K562 (cell line): ENCODE results near the gene MAPKAPK2. TPM values are rescaled to one million over a fixed set of nuclear protein-coding genes. Genes with fewer than 3 reads are reported as not detected.

Experiments
- ATF3 ChIP-seq, 2 experiments: fragments of 450-650 bp in 1 of 2; sonication (generic) in 1 of 2; formaldehyde crosslinking in 1 of 2; IDR thresholded peaks in 1 of 2; conservative IDR thresholded peaks in 1 of 2; 2 replicates each; pipeline versions ENCODE4 v1.6.1 to v1.8.1; 2016 to 2023; ENCODE audit warnings: mild to moderate bottlenecking in 2 of 2, moderate library complexity in 2 of 2, inconsistent platforms in 1 of 2, missing genetic modification reagents in 1 of 2
- CREB1 ChIP-seq, 2 experiments: sonication (generic) in 1 of 2; formaldehyde crosslinking in 1 of 2; IDR thresholded peaks; 2 replicates each; pipeline versions ENCODE4 v1.6.1 to v1.8.0; 2012 to 2022; ENCODE audit warnings: inconsistent platforms in 1 of 2, mild to moderate bottlenecking in 1 of 2, missing genetic modification reagents in 1 of 2, moderate library complexity in 1 of 2
- DDX20 ChIP-seq: fragments of 450-650 bp; IDR thresholded peaks from 2 replicates; pipeline ENCODE4 v1.6.1; 2016; ENCODE audit warnings: missing genetic modification characterization, low read depth, mild to moderate bottlenecking, missing compliant biosample characterization, moderate library complexity
- DEAF1 ChIP-seq: fragments of 450-650 bp; formaldehyde crosslinking; IDR thresholded peaks from 2 replicates; pipeline ENCODE4 v1.4.0; 2020; ENCODE audit warnings: mild to moderate bottlenecking, moderate library complexity
- E2F3 ChIP-seq: fragments of 250-450 bp; sonication (Bioruptor Pico); IDR thresholded peaks from 2 replicates; pipeline ENCODE4 v1.4.0; 2020; ENCODE audit warnings: mild to moderate bottlenecking
- ELF1 ChIP-seq: fragments of 200-800 bp; sonication (Bioruptor generic); IDR thresholded peaks from 2 replicates; pipeline ENCODE4 v1.6.1; 2016; ENCODE audit warnings: missing genetic modification characterization, missing compliant biosample characterization
- HNRNPK ChIP-seq: fragments of 200-400 bp; formaldehyde crosslinking; IDR thresholded peaks from one replicate; pipeline ENCODE4 v1.6.1; 2018; ENCODE audit warnings: mild to moderate bottlenecking, low read depth, low read length; ENCODE audit not compliant: poor library complexity, severe bottlenecking
- HNRNPL ChIP-seq: fragments of 200-400 bp; formaldehyde crosslinking; IDR thresholded peaks from 2 replicates; pipeline ENCODE4 v1.6.1; 2017; ENCODE audit warnings: low read depth, mild to moderate bottlenecking, low read length
- KHSRP ChIP-seq: fragments of 450-650 bp; IDR thresholded peaks from 2 replicates; pipeline ENCODE4 v1.6.1; 2017
- MAFK ChIP-seq: IDR thresholded peaks from 2 replicates; pipeline ENCODE4 v1.6.1; 2011; ENCODE audit warnings: low read length, improper control_type of control experiment
- MBD2 ChIP-seq: sonication (generic); IDR thresholded peaks from 2 replicates; pipeline ENCODE4 v1.6.1; 2016; ENCODE audit warnings: low read depth, borderline replicate concordance
- NFIC ChIP-seq: fragments of 450-650 bp; IDR thresholded peaks from 2 replicates; pipeline ENCODE4 v1.6.1; 2017; ENCODE audit warnings: mild to moderate bottlenecking, inconsistent platforms
- NONO ChIP-seq, 2 experiments: fragments of 200-400 bp in 1 of 2; fragments of 450-650 bp in 1 of 2; formaldehyde crosslinking in 1 of 2; IDR thresholded peaks; 2 replicates each; pipeline ENCODE4 v1.6.1; 2017; ENCODE audit warnings: low read depth in 2 of 2, mild to moderate bottlenecking in 2 of 2, moderate library complexity in 2 of 2, low read length in 1 of 2
- NR4A1 ChIP-seq, 2 experiments: fragments of 250-450 bp in 1 of 2; fragments of 450-650 bp in 1 of 2; sonication (Bioruptor Pico) in 1 of 2; IDR thresholded peaks; 2 replicates each; pipeline versions ENCODE4 v1.4.0 to v1.6.1; 2016 to 2020; ENCODE audit warnings: mild to moderate bottlenecking in 2 of 2, missing compliant biosample characterization in 1 of 2, missing genetic modification characterization in 1 of 2, moderate library complexity in 1 of 2
- PML ChIP-seq: IDR thresholded peaks from 2 replicates; pipeline ENCODE4 v1.6.1; 2012; ENCODE audit warnings: low read length, inconsistent platforms
- SMAD3 ChIP-seq: fragments of 450-650 bp; formaldehyde crosslinking; conservative IDR thresholded peaks from 2 replicates; pipeline ENCODE4 v1.4.0; 2020; ENCODE audit warnings: mild to moderate bottlenecking
- SMARCA4 ChIP-seq: fragments of 450-650 bp; IDR thresholded peaks from 2 replicates; pipeline ENCODE4 v1.6.1; 2016
- SMARCE1 ChIP-seq: fragments of 450-650 bp; IDR thresholded peaks from 2 replicates; pipeline ENCODE4 v1.7.1; 2016; ENCODE audit warnings: mild to moderate bottlenecking
- ZBTB17 ChIP-seq: fragments of 450-650 bp; formaldehyde crosslinking; IDR thresholded peaks from 2 replicates; pipeline ENCODE4 v1.4.0; 2020; ENCODE audit warnings: mild to moderate bottlenecking
- polyA plus RNA-seq, 8 experiments: library from polyadenylated mRNA; depleted of rRNA in 4 of 8; stranded (reverse) in 5 of 8; unstranded in 3 of 8; fragments of >200 nt; fragmentation: Nextera tagmentation in 2 of 8; fragmentation: Illumina TruSeq in 1 of 8; extraction: Ambion mirVana in 2 of 8; extraction: Trizol in 1 of 8; gene quantifications; 2 replicates each; pipeline versions ENCODE4 v1.2.1 to v1.2.3, GENCODE V29; 2011 to 2014; ENCODE audit warnings: inconsistent platforms in 1 of 8, missing spikeins in 1 of 8
- total RNA-seq, 7 experiments: library from RNA; depleted of rRNA in 6 of 7; stranded (reverse); fragments of >200 nt in 6 of 7; fragmentation: Illumina TruSeq in 2 of 7; extraction: Trizol in 2 of 7; gene quantifications; 2 replicates each; pipeline versions ENCODE4 v1.2.1 to v1.2.3, GENCODE V29; 2011 to 2021; ENCODE audit warnings: low replicate concordance in 1 of 7
- TF ChIP-seq, protein P1 (sequence below): fragments of 200-800 bp; sonication (Bioruptor generic); IDR thresholded peaks from 2 replicates; pipeline ENCODE4 v1.6.1; 2017; ENCODE audit warnings: missing genetic modification characterization, missing compliant biosample characterization
- TF ChIP-seq, protein P2 (sequence below): fragments of 450-650 bp; IDR thresholded peaks from 2 replicates; pipeline ENCODE4 v1.6.1; 2016; ENCODE audit warnings: missing biosample characterization, missing genetic modification characterization
- TF ChIP-seq, protein P3 (sequence below): IDR thresholded peaks from 2 replicates; pipeline ENCODE4 v1.6.1; 2012; ENCODE audit warnings: low read depth, low read length, improper control_type of control experiment, borderline replicate concordance

MAPKAPK2 gene
- total and polyA plus RNA-seq, 9 of the 15 experiments (the other 6 are each of a cell fraction or from before 2014, with no cell fraction given), result 0.63 to 94.2 (median 52.1) TPM

DNA sequence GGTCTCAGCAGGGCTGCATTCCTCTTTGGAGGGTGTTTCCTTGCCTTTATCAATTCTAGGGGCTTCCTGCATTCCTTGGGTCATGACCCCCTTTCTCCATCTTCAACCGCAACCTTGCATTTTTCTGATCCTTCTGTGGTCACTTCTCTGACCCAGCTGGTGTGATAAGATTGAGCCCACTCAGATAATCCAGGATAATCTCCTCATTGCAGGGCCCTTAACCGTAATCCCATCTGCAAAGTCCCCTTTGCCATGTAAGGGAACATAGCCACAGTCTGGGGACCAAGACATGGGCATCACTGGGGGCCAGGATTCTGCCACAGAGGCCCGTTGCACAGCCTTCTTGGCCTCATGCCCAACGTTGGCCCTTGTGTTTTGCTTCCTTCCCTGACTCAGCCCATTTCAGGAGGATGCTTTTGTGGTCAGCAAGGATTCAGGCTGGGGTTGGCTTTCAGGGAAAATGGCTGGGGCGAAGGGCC lies 50.9 kb downstream of the MAPKAPK2 start (continued):
- TF ChIP-seq, protein P1, sequence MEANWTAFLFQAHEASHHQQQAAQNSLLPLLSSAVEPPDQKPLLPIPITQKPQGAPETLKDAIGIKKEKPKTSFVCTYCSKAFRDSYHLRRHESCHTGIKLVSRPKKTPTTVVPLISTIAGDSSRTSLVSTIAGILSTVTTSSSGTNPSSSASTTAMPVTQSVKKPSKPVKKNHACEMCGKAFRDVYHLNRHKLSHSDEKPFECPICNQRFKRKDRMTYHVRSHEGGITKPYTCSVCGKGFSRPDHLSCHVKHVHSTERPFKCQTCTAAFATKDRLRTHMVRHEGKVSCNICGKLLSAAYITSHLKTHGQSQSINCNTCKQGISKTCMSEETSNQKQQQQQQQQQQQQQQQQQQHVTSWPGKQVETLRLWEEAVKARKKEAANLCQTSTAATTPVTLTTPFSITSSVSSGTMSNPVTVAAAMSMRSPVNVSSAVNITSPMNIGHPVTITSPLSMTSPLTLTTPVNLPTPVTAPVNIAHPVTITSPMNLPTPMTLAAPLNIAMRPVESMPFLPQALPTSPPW (CRISPR knock-in tag), result peak; percentile 66
- TF ChIP-seq DDX20 (tag) (no peak), MAFK (peak; percentile 3), MBD2 (peak; percentile 71), SMARCE1 (peak; percentile 95), HNRNPL (no peak), E2F3 (CRISPR knock-in tag) (0 out of 2 replicates have a peak, but pooled peaks have one; percentile 29), ATF3 (IDR thresholded peaks at IDR 0.05) (peak; percentile 49; the same call in 1 of the 2 replicates), ATF3 (CRISPR knock-in tag; conservative IDR thresholded peaks at IDR 0.05) (no peak), CREB1 (IDR thresholded peaks at IDR 0.05) (peak; percentile 59; the same call in 1 of the 2 replicates), CREB1 (CRISPR knock-in tag; IDR thresholded peaks at IDR 0.05) (no peak), ELF1 (tag) (peak; percentile 71), KHSRP (peak; percentile 59; the same call in 1 of the 2 replicates), NR4A1 (CRISPR knock-in tag; IDR thresholded peaks at IDR 0.05) (no peak), NR4A1 (tag; IDR thresholded peaks at IDR 0.05) (peak; percentile 86), PML (peak; percentile 98), HNRNPK (no peak), NONO (IDR thresholded peaks at IDR 0.05; ENCODE audit: low read depth in 2 of 2, low read length in 1 of 2) (peak in 1 of 2 experiments; percentile 76; a peak in 1 of 4 replicates), SMAD3 (CRISPR knock-in tag) (peak; percentile 93), NFIC (peak; percentile 97), DEAF1 (CRISPR knock-in tag) (peak; percentile 38; the same call in 1 of the 2 replicates), SMARCA4 (peak; percentile 92), ZBTB17 (CRISPR knock-in tag) (peak; percentile 82)
- TF ChIP-seq, protein P2, sequence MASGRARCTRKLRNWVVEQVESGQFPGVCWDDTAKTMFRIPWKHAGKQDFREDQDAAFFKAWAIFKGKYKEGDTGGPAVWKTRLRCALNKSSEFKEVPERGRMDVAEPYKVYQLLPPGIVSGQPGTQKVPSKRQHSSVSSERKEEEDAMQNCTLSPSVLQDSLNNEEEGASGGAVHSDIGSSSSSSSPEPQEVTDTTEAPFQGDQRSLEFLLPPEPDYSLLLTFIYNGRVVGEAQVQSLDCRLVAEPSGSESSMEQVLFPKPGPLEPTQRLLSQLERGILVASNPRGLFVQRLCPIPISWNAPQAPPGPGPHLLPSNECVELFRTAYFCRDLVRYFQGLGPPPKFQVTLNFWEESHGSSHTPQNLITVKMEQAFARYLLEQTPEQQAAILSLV (tag), result peak; percentile 43; the same call in 1 of the 2 replicates
- TF ChIP-seq, protein P3, sequence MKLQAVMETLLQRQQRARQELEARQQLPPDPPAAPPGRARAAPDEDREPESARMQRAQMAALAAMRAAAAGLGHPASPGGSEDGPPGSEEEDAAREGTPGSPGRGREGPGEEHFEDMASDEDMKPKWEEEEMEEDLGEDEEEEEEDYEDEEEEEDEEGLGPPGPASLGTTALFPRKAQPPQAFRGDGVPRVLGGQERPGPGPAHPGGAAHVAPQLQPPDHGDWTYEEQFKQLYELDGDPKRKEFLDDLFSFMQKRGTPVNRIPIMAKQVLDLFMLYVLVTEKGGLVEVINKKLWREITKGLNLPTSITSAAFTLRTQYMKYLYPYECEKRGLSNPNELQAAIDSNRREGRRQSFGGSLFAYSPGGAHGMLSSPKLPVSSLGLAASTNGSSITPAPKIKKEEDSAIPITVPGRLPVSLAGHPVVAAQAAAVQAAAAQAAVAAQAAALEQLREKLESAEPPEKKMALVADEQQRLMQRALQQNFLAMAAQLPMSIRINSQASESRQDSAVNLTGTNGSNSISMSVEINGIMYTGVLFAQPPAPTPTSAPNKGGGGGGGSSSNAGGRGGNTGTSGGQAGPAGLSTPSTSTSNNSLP, result no peak
